ENCODE results near the gene LRRC37A3. TPM values are rescaled to one million over a fixed set of nuclear protein-coding genes. Genes with fewer than 3 reads are reported as not detected.
"Not testable (repeated sequence)": the region's sequence is repeated elsewhere in the genome, so short reads cannot be mapped to it uniquely, and the experiment has no call there.

LRRC37A3 gene
- total and polyA plus RNA-seq, 4 experiments from 2014 or later = 0.60 to 42.8 (median 19.4) TPM

DNA sequence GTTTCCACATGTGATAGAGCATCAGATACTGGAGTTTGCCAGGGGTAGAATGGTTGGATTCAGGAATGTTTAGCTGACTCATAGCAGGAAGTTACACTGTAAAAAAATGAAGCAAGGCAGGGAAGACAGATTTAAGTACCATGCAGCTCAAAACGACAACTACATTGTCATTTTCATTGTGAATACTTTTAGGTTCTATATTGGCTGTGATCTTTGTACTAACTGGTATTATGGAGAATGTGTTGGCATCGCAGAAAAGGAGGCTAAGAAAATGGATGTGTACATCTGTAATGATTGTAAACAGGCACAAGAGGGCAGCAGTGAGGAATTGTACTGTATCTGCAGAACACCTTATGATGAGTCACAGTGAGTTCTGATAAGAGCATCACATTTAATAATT, 8.2 kb upstream of the LRRC37A3 start:
- H3K9me3 Mint-ChIP-seq; H3K36me3 ChIP-seq (ENCODE audit: insufficient read depth, low read length); H3K27me3 ChIP-seq (ENCODE audit: insufficient read depth, low read length); H3K4me1 ChIP-seq (ENCODE audit: insufficient read depth, low read length); H3K4me3 ChIP-seq (ENCODE audit: low read length in 2 of 2); H3K36me3 Mint-ChIP-seq; H3K27me3 Mint-ChIP-seq; H3K27ac ChIP-seq (ENCODE audit: low read depth, low read length); H3K9me3 ChIP-seq (ENCODE audit: control insufficient read depth in 1 of 2, low read length in 2 of 2); POLR2A ChIA-PET (ENCODE audit: partially characterized antibody): not testable (repeated sequence)
- peak overlapping the region in 2 of 7 donors; percentile 1 to 39 for H3K27ac Mint-ChIP-seq
- intact Hi-C loops (cut with micrococcal nuclease) = loop anchor here (2.0 to 5.0 kb wide), 2 partner anchors 35 to 271 kb away; no protein-coding TSS in a partner anchor
- H3K4me3 Mint-ChIP-seq = peak overlapping the region in 1 of 8 donors; percentile 10
- DNase-seq = peak; percentile 74 to 77 (median 76)
- peaks cover 6 to 23% (median 11%) of the 10 kb centered on the region in 4 donors for H3K4me1 Mint-ChIP-seq
- CTCF ChIA-PET (ENCODE audit: partially characterized antibody) = interaction anchor here (0.6 to 2.6 kb wide), 6 partner anchors 11 to 1243 kb away, joined by 3 to 10 read pairs (median 4); no protein-coding TSS in a partner anchor

DNA sequence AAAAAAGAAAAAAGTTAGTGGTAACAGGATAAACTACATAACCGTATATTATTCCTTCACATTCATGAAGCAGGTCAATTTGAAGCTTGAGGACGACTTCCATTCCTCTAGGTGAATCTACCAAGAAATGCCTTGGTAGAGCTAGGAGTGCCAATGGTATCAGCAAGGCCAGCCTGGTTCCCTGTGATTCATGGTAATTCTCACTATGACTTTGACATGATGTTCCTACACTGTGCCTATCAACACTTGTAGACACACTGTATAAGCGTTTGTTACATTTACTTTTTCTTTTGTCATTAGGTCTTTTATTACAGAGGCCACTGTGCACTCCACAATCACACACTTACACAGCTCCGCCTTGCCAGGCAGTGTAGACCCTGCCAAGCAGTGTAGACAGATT, 7.2 kb upstream of the LRRC37A3 start:
- H3K9me3 Mint-ChIP-seq; H3K4me1 ChIP-seq (ENCODE audit: insufficient read depth, low read length); H3K36me3 ChIP-seq (ENCODE audit: insufficient read depth, low read length); H3K9me3 ChIP-seq (ENCODE audit: control insufficient read depth in 1 of 2, low read length in 2 of 2); DNase-seq; H3K27me3 ChIP-seq (ENCODE audit: insufficient read depth, low read length); H3K4me3 Mint-ChIP-seq; POLR2A ChIA-PET (ENCODE audit: partially characterized antibody); H3K36me3 Mint-ChIP-seq; H3K27me3 Mint-ChIP-seq; H3K4me3 ChIP-seq (ENCODE audit: low read length in 2 of 2); H3K27ac ChIP-seq (ENCODE audit: low read depth, low read length): not testable (repeated sequence)
- intact Hi-C loops (cut with micrococcal nuclease) = loop anchor here (2.0 to 5.0 kb wide), 2 partner anchors 36 to 272 kb away; no protein-coding TSS in a partner anchor
- H3K27ac Mint-ChIP-seq = peak overlapping the region in 1 of 7 donors; percentile 30
- H3K4me1 Mint-ChIP-seq = peaks cover 6 to 23% (median 11%) of the 10 kb centered on the region in 4 donors
- CTCF ChIA-PET (ENCODE audit: partially characterized antibody) = interaction anchor here (1.0 to 2.6 kb wide), 7 partner anchors 12 to 271 kb away, joined by 3 to 10 read pairs (median 5); no protein-coding TSS in a partner anchor

DNA sequence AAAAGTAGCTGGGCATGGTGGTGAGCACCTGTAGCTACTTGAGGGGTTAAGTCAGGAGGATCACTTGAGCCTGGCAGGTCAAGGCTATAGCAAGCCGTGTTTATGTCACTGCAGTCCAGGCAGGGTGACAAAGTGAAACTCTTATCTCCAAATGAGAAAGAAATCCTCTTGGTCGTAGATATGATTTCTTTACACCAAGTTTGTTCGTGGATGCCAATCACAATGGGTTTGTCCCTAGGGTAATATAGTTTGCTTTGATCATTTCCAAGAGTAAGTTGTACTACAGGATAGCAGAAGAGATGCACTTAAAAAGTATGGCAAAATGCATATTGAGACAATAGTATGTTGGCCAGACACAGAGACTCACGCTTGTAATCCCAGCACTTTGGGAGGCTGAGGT, 6.0 kb upstream of the LRRC37A3 start:
- H3K27ac Mint-ChIP-seq; H3K27me3 Mint-ChIP-seq; H3K4me1 ChIP-seq (ENCODE audit: insufficient read depth, low read length); H3K4me3 Mint-ChIP-seq; H3K9me3 Mint-ChIP-seq; H3K27ac ChIP-seq (ENCODE audit: low read depth, low read length); DNase-seq; POLR2A ChIA-PET (ENCODE audit: partially characterized antibody); H3K27me3 ChIP-seq (ENCODE audit: insufficient read depth, low read length); H3K9me3 ChIP-seq (ENCODE audit: control insufficient read depth in 1 of 2, low read length in 2 of 2); H3K36me3 Mint-ChIP-seq; H3K4me3 ChIP-seq (ENCODE audit: low read length in 2 of 2); H3K36me3 ChIP-seq (ENCODE audit: insufficient read depth, low read length): not testable (repeated sequence)
- intact Hi-C loops (cut with micrococcal nuclease) = loop anchor here (5.0 kb wide), 1 partner anchor 37 kb away; no protein-coding TSS in a partner anchor
- CTCF ChIA-PET (ENCODE audit: partially characterized antibody) = interaction anchor here (1.1 to 2.6 kb wide), 2 partner anchors 15 to 175 kb away, joined by 3 to 6 read pairs; no protein-coding TSS in a partner anchor
- H3K4me1 Mint-ChIP-seq = peaks cover 6 to 19% (median 11%) of the 10 kb centered on the region in 4 donors

DNA sequence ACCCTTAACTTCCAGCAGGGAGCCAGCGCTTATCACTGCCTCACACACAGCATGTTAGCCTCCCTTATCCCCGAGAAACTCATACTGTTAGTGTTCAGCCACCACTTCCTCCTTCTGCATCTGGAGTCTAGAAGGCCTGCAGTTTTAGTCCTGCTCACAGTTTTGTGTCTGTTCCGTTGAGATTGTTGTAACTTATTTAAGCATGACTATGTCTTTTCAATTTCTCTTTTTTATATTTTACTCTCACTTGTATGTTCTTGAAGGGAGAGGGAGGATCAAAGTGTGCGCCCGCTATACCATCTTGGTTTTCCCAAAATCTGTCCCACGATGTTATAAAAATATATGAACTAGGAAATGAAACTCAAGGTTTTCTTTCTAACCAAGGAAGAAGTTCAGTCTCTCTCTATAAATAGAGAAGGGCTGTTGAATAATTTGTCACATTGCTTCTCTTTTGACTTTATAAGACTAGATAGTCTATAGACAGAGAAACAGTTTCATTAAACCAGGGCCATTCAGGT, 3.8 kb upstream of the LRRC37A3 start:
- H3K27me3 ChIP-seq (ENCODE audit: insufficient read depth, low read length); DNase-seq; H3K36me3 Mint-ChIP-seq; POLR2A ChIA-PET (ENCODE audit: partially characterized antibody); H3K4me3 ChIP-seq (ENCODE audit: low read length in 2 of 2); H3K27ac ChIP-seq (ENCODE audit: low read depth, low read length); H3K9me3 Mint-ChIP-seq; H3K4me1 ChIP-seq (ENCODE audit: insufficient read depth, low read length); H3K27me3 Mint-ChIP-seq; CTCF ChIA-PET (ENCODE audit: partially characterized antibody); H3K36me3 ChIP-seq (ENCODE audit: insufficient read depth, low read length); H3K9me3 ChIP-seq (ENCODE audit: control insufficient read depth in 1 of 2, low read length in 2 of 2); intact Hi-C loops (cut with micrococcal nuclease): not testable (repeated sequence)
- peak overlapping the region in 1 of 7 donors; percentile 41 for H3K27ac Mint-ChIP-seq
- peaks cover 4 to 23% (median 11%) of the 10 kb centered on the region in 4 donors for H3K4me1 Mint-ChIP-seq
- peak overlapping the region in 1 of 8 donors; percentile 3 for H3K4me3 Mint-ChIP-seq

DNA sequence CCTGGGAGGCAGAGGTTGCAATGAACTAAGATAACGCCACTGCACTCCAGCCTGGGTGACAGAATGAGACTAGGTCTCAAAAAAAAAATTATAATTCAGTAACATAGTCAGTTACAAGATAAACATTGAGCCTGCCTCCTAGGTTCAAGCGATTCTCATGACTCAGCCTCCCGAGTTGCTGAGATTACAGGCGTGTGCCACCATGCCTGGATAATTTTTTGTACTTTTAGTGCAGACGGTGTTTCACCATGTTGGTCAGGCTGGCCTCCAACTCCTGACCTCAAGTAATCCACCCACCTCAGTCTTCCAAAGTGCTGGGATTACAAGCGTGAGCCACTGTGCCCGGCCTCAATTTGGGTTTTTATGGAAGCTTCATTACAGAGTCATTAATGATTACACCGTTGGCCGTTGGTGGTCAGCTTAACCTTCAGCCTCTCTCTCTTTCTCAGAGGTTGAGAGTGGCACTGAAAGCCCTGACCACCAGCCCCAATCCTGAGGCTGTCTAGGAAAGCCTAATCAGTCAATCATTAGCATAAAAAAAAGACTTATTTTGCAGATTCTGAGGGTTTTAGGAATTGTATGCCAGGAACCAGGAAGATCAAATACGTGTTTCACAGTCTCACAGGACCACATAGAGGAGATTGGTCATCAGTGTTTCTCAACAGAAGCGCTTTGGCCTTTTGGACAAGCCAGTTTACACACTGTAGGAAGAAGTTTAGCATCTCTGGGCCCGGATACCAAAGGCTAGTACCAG, 1.3 kb upstream of the LRRC37A3 start:
- no peaks in the 10 kb centered on the region for H3K27me3 Mint-ChIP-seq
- intact Hi-C loops (cut with micrococcal nuclease) = no loop called here
- H3K4me1 Mint-ChIP-seq = peaks cover 1 to 18% (median 8%) of the 10 kb centered on the region in 4 donors

DNA sequence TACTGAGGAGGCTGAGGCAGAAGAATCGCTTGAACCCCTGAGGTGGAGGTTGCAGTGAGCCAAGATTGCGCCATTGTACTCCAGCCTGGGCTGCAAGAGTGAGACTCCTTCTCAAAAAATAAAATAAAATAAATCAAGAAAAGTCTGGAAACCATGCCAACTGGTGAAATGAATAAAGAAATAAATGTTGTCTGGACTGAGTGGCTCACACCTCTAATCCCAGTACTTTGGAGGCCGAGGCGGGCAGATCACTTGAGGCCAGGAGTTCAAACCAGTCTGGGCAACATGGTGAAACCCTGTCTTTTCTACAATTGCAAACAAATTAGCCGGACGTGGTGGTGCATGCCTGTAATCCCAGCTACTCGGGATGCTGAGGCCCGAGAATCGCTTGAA, 744 bp upstream of the LRRC37A3 start:
- ChIA-PET CTCF (ENCODE audit: partially characterized antibody) (interaction anchor here (1.1 to 2.9 kb wide), 8 partner anchors 20 to 216 kb away, joined by 3 to 11 read pairs (median 4); no protein-coding TSS in a partner anchor), POLR2A (ENCODE audit: partially characterized antibody) (interaction anchor here (0.8 to 2.1 kb wide), 11 partner anchors 42 to 217 kb away, joined by 3 to 17 read pairs (median 5); partner anchors contain the start of genes GNA13 and RGS9)
- Histone ChIP-seq H3K4me3 (ENCODE audit: low read length in 2 of 2) (peak overlapping the region; percentile 47 to 61), H3K27ac (ENCODE audit: low read depth, low read length) (peak overlapping the region; percentile 71), H3K36me3 (ENCODE audit: insufficient read depth, low read length) (no peaks in the 10 kb centered on the region), H3K9me3 (ENCODE audit: control insufficient read depth in 1 of 2, low read length in 2 of 2) (no peaks in the 10 kb centered on the region), H3K4me1 (ENCODE audit: insufficient read depth, low read length) (peaks cover 6% of the 10 kb centered on the region), H3K27me3 (ENCODE audit: insufficient read depth, low read length) (no peaks in the 10 kb centered on the region)
- H3K27ac Mint-ChIP-seq = peak overlapping the region; percentile 91 to 97 (median 95)
- peak overlapping the region; percentile 86 to 97 (median 88) for H3K4me3 Mint-ChIP-seq
- peaks cover 3 to 6% of the 10 kb centered on the region in 2 donors for H3K36me3 Mint-ChIP-seq
- no peaks in the 10 kb centered on the region for H3K9me3 Mint-ChIP-seq
- DNase-seq = peak in 1 of 5 donors; percentile 45
- no peaks in the 10 kb centered on the region for H3K27me3 Mint-ChIP-seq
- H3K4me1 Mint-ChIP-seq = peaks cover 2 to 18% (median 11%) of the 10 kb centered on the region in 4 donors
- intact Hi-C loops (cut with micrococcal nuclease) = no loop called here

More for the DNA sequence above, 1.3 kb upstream of the LRRC37A3 start:
- Mint-ChIP-seq H3K9me3 (no peaks in the 10 kb centered on the region), H3K27ac (peak overlapping the region; percentile 70 to 97 (median 95)), H3K36me3 (peaks cover 0 to 3% of the 10 kb centered on the region in 2 donors), H3K4me3 (peak overlapping the region; percentile 86 to 97 (median 88))
- peaks cover 6% of the 10 kb centered on the region for H3K4me1 ChIP-seq (ENCODE audit: insufficient read depth, low read length)
- POLR2A ChIA-PET (ENCODE audit: partially characterized antibody) = interaction anchor here (0.6 to 2.1 kb wide), 2 partner anchors 66 to 351 kb away, joined by 3 to 9 read pairs; no protein-coding TSS in a partner anchor
- H3K27me3 ChIP-seq (ENCODE audit: insufficient read depth, low read length) = no peaks in the 10 kb centered on the region
- no peaks in the 10 kb centered on the region for H3K9me3 ChIP-seq (ENCODE audit: control insufficient read depth in 1 of 2, low read length in 2 of 2)
- CTCF ChIA-PET (ENCODE audit: partially characterized antibody) = interaction anchor here (1.1 to 2.9 kb wide), 3 partner anchors 19 to 41 kb away, joined by 4 to 11 read pairs (median 4); no protein-coding TSS in a partner anchor
- no peak overlapping the region for H3K27ac ChIP-seq (ENCODE audit: low read depth, low read length)
- H3K36me3 ChIP-seq (ENCODE audit: insufficient read depth, low read length) = no peaks in the 10 kb centered on the region
- no peak overlapping the region for H3K4me3 ChIP-seq (ENCODE audit: low read length in 2 of 2)
- no peak for DNase-seq

DNA sequence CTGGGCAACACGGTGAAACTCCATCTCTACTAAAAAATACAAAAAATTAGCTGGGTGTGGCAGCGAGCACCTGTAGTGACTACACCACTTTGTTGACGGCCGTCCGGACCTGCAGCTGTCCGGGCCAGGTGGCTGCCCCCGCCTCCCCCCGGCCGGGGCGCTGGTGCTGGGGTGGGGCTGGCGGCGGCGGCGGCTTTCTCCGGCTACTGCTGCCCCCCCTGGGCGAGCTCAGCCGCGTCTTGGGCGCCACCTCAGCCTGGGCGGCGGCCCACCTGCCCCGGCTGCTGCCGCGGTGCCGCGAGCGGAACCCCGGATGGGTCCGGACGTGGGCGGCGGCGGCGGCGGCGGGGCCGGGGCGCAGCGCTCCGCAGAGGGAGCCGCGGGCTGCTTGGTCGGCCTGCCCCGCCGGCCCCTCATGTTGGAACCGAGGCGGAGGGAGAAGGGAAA, 413 bp downstream of the LRRC37A3 start:
- H3K4me3 ChIP-seq (ENCODE audit: low read length in 2 of 2) = peak overlapping the region in 1 of 2 donors; percentile 61
- intact Hi-C loops (cut with micrococcal nuclease) = loop anchor here (2.0 kb wide), 1 partner anchor 182 kb away; no protein-coding TSS in a partner anchor
- ChIA-PET CTCF (ENCODE audit: partially characterized antibody) (interaction anchor here (0.7 to 2.9 kb wide), 9 partner anchors 41 to 218 kb away, joined by 3 to 11 read pairs (median 3); no protein-coding TSS in a partner anchor), POLR2A (ENCODE audit: partially characterized antibody) (interaction anchor here (0.9 to 2.1 kb wide), 11 partner anchors 22 to 257 kb away, joined by 3 to 17 read pairs (median 4); partner anchors contain the start of genes GNA13 and SMURF2)
- not testable (repeated sequence) for H3K36me3 ChIP-seq (ENCODE audit: insufficient read depth, low read length); H3K27me3 ChIP-seq (ENCODE audit: insufficient read depth, low read length); H3K4me1 ChIP-seq (ENCODE audit: insufficient read depth, low read length); H3K9me3 Mint-ChIP-seq; H3K36me3 Mint-ChIP-seq; H3K9me3 ChIP-seq (ENCODE audit: control insufficient read depth in 1 of 2, low read length in 2 of 2); H3K27me3 Mint-ChIP-seq
- peak overlapping the region; percentile 71 for H3K27ac ChIP-seq (ENCODE audit: low read depth, low read length)
- DNase-seq = peak in 1 of 5 donors; percentile 51
- Mint-ChIP-seq H3K4me1 (peaks cover 4 to 18% (median 11%) of the 10 kb centered on the region in 4 donors), H3K27ac (peak overlapping the region in 5 of 7 donors; percentile 91 to 97 (median 94)), H3K4me3 (peak overlapping the region; percentile 86 to 97 (median 88))
